SK-N-SH (cell line): ENCODE data around the gene KIF4A. TPM values are rescaled to one million over a fixed set of nuclear protein-coding genes. Genes with fewer than 3 reads are reported as not detected.

Experiments
- CTCF ChIA-PET: fragments of 300-600, 350-600 bp; formaldehyde crosslinking; extraction: SDS; loops from one replicate; lab custom pipeline; 2021; lab: Yijun Ruan, JAX
- POLR2A ChIA-PET: fragments of 350-600 bp; sonication (Branson Sonifier 250); formaldehyde crosslinking; extraction: SDS; loops from one replicate; lab custom pipeline; 2020; ENCODE audit warnings: antibody characterized with exemption, inconsistent platforms; lab: Yijun Ruan, JAX
- DNase-seq: peaks from one replicate; pipeline ENCODE4 v3.0.0; 2012
- H2AFZ ChIP-seq: fragments of 200-600 bp; sonication (generic); 2 replicates; pipeline ENCODE4 v1.8.1; 2016; ENCODE audit warnings: antibody characterized with exemption, mild to moderate bottlenecking, low read depth
- H3F3A ChIP-seq: fragments of 200-600 bp; sonication (generic); replicated peaks from 2 replicates; pipeline ENCODE3; 2016; ENCODE audit warnings: antibody characterized with exemption, mild to moderate bottlenecking; ENCODE audit not compliant: insufficient read depth
- H3K27ac ChIP-seq, 2 experiments: fragments of 200-500 bp in 1 of 2; fragments of 200-600 bp in 1 of 2; sonication (Bioruptor generic) in 1 of 2; sonication (generic), shearing (Covaris generic) in 1 of 2; 2 replicates each; pipeline versions ENCODE4 v1.5.1 to v1.6.1; 2014 to 2016; ENCODE audit warnings: low read depth in 2 of 2, inconsistent platforms in 1 of 2, low read length in 1 of 2, mild to moderate bottlenecking in 1 of 2, mixed read lengths in 1 of 2
- H3K27me3 ChIP-seq: fragments of 200-600 bp; sonication (generic), shearing (Covaris generic); 2 replicates; pipeline ENCODE4 v1.6.1; 2016; ENCODE audit warnings: mixed run types; ENCODE audit not compliant: insufficient read depth
- H3K36me3 ChIP-seq, 2 experiments: fragments of 200-500 bp in 1 of 2; fragments of 200-600 bp in 1 of 2; sonication (Bioruptor generic) in 1 of 2; sonication (generic) in 1 of 2; replicated peaks in 1 of 2; 2 replicates each; pipeline versions ENCODE3 to v1.5.1; 2014 to 2016; ENCODE audit warnings: low read length in 1 of 2, mild to moderate bottlenecking in 1 of 2; ENCODE audit not compliant: insufficient read depth in 2 of 2, control insufficient read depth in 1 of 2
- H3K4me1 ChIP-seq, 2 experiments: fragments of 200-500 bp in 1 of 2; fragments of 200-600 bp in 1 of 2; sonication (Bioruptor generic) in 1 of 2; sonication (generic), shearing (Covaris generic) in 1 of 2; 2 replicates each; pipeline versions ENCODE4 v1.5.1 to v1.6.1; 2014 to 2016; ENCODE audit warnings: low read depth in 1 of 2, low read length in 1 of 2, mixed run types in 1 of 2; ENCODE audit not compliant: insufficient read depth in 2 of 2, control insufficient read depth in 1 of 2
- H3K4me2 ChIP-seq: fragments of 200-600 bp; sonication (generic), shearing (Covaris generic); 2 replicates; pipeline ENCODE4 v1.6.1; 2017; ENCODE audit warnings: mixed run types
- H3K4me3 ChIP-seq, 2 experiments: fragments of 200-500 bp in 1 of 2; fragments of 200-600 bp in 1 of 2; sonication (Bioruptor generic) in 1 of 2; sonication (generic), shearing (Covaris generic) in 1 of 2; 2 replicates each; pipeline versions ENCODE4 v1.5.1 to v1.8.1; 2014 to 2016; ENCODE audit warnings: low read depth in 2 of 2, inconsistent platforms in 1 of 2, low read length in 1 of 2, mild to moderate bottlenecking in 1 of 2, mixed read lengths in 1 of 2, moderate library complexity in 1 of 2
- H3K79me2 ChIP-seq: fragments of 200-600 bp; sonication (generic); 2 replicates; pipeline ENCODE4 v1.8.1; 2017; ENCODE audit warnings: mild to moderate bottlenecking; ENCODE audit not compliant: insufficient read depth
- H3K9ac ChIP-seq: fragments of 200-600 bp; sonication (generic); 2 replicates; pipeline ENCODE4 v1.6.1; 2017; ENCODE audit warnings: mixed run types
- H3K9me2 ChIP-seq: fragments of 200-600 bp; sonication (generic); 2 replicates; pipeline ENCODE4 v1.6.1; 2017; ENCODE audit warnings: mixed run types
- H3K9me3 ChIP-seq: fragments of 200-600 bp; sonication (generic); 2 replicates; pipeline ENCODE4 v1.6.1; 2017; ENCODE audit warnings: mixed run types, mild to moderate bottlenecking, moderate library complexity
- H4K20me1 ChIP-seq: fragments of 200-600 bp; sonication (generic); 2 replicates; pipeline ENCODE4 v1.6.1; 2017; ENCODE audit warnings: mild to moderate bottlenecking, mixed run types; ENCODE audit not compliant: insufficient read depth
- CHD2 ChIP-seq: fragments of 150-350 bp; IDR thresholded peaks from 2 replicates; pipeline ENCODE4 v1.6.1; 2018; ENCODE audit warnings: low read length; ENCODE audit not compliant: partially characterized antibody
- ELF1 ChIP-seq: IDR thresholded peaks from 2 replicates; pipeline ENCODE4 v1.4.0; 2012
- EZH2phosphoT487 ChIP-seq: fragments of 200-600 bp; sonication (generic); IDR thresholded peaks from 2 replicates; pipeline ENCODE4 v1.6.1; 2017; ENCODE audit warnings: low read depth, mixed run types, mild to moderate bottlenecking, antibody characterized with exemption, moderate library complexity, borderline replicate concordance
- FOSL2 ChIP-seq: IDR thresholded peaks from 2 replicates; pipeline ENCODE4 v1.4.0; 2012; ENCODE audit warnings: low read depth, mild to moderate bottlenecking, moderate library complexity, borderline replicate concordance
- FOXJ3 ChIP-seq: sonication (generic); formaldehyde crosslinking; IDR thresholded peaks from 2 replicates; pipeline ENCODE4 v1.5.1; 2020; ENCODE audit warnings: mild to moderate bottlenecking, missing genetic modification reagents
- JUND ChIP-seq: IDR thresholded peaks from 2 replicates; pipeline ENCODE4 v1.4.0; 2012
- MAX ChIP-seq: IDR thresholded peaks from 2 replicates; pipeline ENCODE4 v1.4.0; 2012; ENCODE audit warnings: low read depth
- MEF2A ChIP-seq: IDR thresholded peaks from 2 replicates; pipeline ENCODE4 v1.4.0; 2012; ENCODE audit warnings: low read depth, borderline replicate concordance
- MXI1 ChIP-seq: IDR thresholded peaks from 2 replicates; pipeline ENCODE4 v1.6.1; 2012; ENCODE audit warnings: mild to moderate bottlenecking, low read depth, low read length, improper control_type of control experiment
- NRF1 ChIP-seq: IDR thresholded peaks from 2 replicates; pipeline ENCODE4 v1.6.1; 2012; ENCODE audit warnings: low read depth, mild to moderate bottlenecking, low read length
- PBX3 ChIP-seq: IDR thresholded peaks from 2 replicates; pipeline ENCODE4; 2012
- POLR2AphosphoS5 ChIP-seq: IDR thresholded peaks from 2 replicates; pipeline ENCODE4 v1.6.1; 2012; ENCODE audit warnings: low read depth, low read length
- RCOR1 ChIP-seq: fragments of 150-350 bp; IDR thresholded peaks from 2 replicates; pipeline ENCODE4 v1.6.1; 2017; ENCODE audit warnings: antibody characterized with exemption, low read length
- RFX5 ChIP-seq: IDR thresholded peaks from 2 replicates; pipeline ENCODE4 v1.6.1; 2012; ENCODE audit warnings: mild to moderate bottlenecking, improper control_type of control experiment, low read length
- RXRA ChIP-seq: IDR thresholded peaks from 2 replicates; pipeline ENCODE4 v1.4.0; 2012; ENCODE audit warnings: low read depth, mild to moderate bottlenecking, borderline replicate concordance
- SMC3 ChIP-seq: IDR thresholded peaks from 2 replicates; pipeline ENCODE4 v1.6.1; 2012; ENCODE audit warnings: low read depth, low read length, improper control_type of control experiment
- TCF12 ChIP-seq: IDR thresholded peaks from 2 replicates; pipeline ENCODE4 v1.4.0; 2012
- USF2 ChIP-seq: fragments of 150-350 bp; IDR thresholded peaks from 2 replicates; pipeline ENCODE4 v1.6.1; 2017; ENCODE audit warnings: antibody characterized with exemption, low read length, low read depth, borderline replicate concordance
- YY1 ChIP-seq: IDR thresholded peaks from 2 replicates; pipeline ENCODE4 v1.4.0; 2012; ENCODE audit warnings: low read depth, mild to moderate bottlenecking
- ZBTB33 ChIP-seq: IDR thresholded peaks from 2 replicates; pipeline ENCODE4 v1.4.0; 2012; ENCODE audit warnings: low read depth, borderline replicate concordance
- polyA plus RNA-seq, 3 experiments: library from polyadenylated mRNA; depleted of rRNA; stranded (reverse); fragments of >200 nt; gene quantifications; 2 replicates each; pipeline ENCODE4 v1.2.3, GENCODE V29; 2012

Gene KIF4A
- polyA plus RNA-seq, 1 of the 3 experiments (the other 2 are of a cell fraction): 11.5 TPM

- Histone ChIP-seq H3K36me3 (peaks cover under 1 to 19% of the 10 kb centered on the region in 2 experiments), H3K4me2 (no peak overlapping the region), H3K27ac (no peak overlapping the region), H3K4me3 (no peak overlapping the region), H4K20me1 (no peaks in the 10 kb centered on the region), H3F3A (no peaks in the 10 kb centered on the region), H3K9ac (no peak overlapping the region), H3K27me3 (no peaks in the 10 kb centered on the region), H2AFZ (no peak overlapping the region), H3K4me1 (no peaks in the 10 kb centered on the region), H3K9me3 (no peaks in the 10 kb centered on the region), H3K79me2 (no peaks in the 10 kb centered on the region), H3K9me2 (no peaks in the 10 kb centered on the region)
- ChIA-PET POLR2A (no interaction called here), CTCF (no interaction called here)
- DNase-seq: no peak
- TF ChIP-seq FOXJ3 (CRISPR knock-in tag): no peak
- TF ChIP-seq RFX5: no peak
- no peak for TF ChIP-seq NRF1
- TF ChIP-seq MEF2A: no peak
- no peak for TF ChIP-seq USF2
- TF ChIP-seq FOSL2: no peak
- no peak for TF ChIP-seq TCF12
- no peak for TF ChIP-seq POLR2AphosphoS5
- TF ChIP-seq ELF1: no peak
- no peak for TF ChIP-seq RXRA
- no peak for TF ChIP-seq JUND
- no peak for TF ChIP-seq YY1
- TF ChIP-seq ZBTB33: no peak
- no peak for TF ChIP-seq MXI1
- no peak for TF ChIP-seq SMC3
- no peak for TF ChIP-seq EZH2phosphoT487
- TF ChIP-seq MAX: no peak
- TF ChIP-seq PBX3: no peak
- no peak for TF ChIP-seq CHD2
- no peak for TF ChIP-seq RCOR1
Measured at GRCh38 chrX:70336767-70337166, 46.9 kb downstream of the KIF4A start.
